Activated naive CD4-positive, alpha-beta T cell treated with Interleukin-2 at 50 U/mL for 16 hours (primary cell): ENCODE measurements around the gene TELO2.
A peak's percentile ranks its signal among the peaks of the same experiment; 100 is the strongest.

Source experiments
- DNase-seq: peaks from one replicate; pipeline ENCODE4 v3.0.0-alpha.2; 2020

Gene TELO2

GRCh38 chr16:1524366-1524765, 31.2 kb downstream of the TELO2 start:
- DNase-seq: no peak

DNA sequence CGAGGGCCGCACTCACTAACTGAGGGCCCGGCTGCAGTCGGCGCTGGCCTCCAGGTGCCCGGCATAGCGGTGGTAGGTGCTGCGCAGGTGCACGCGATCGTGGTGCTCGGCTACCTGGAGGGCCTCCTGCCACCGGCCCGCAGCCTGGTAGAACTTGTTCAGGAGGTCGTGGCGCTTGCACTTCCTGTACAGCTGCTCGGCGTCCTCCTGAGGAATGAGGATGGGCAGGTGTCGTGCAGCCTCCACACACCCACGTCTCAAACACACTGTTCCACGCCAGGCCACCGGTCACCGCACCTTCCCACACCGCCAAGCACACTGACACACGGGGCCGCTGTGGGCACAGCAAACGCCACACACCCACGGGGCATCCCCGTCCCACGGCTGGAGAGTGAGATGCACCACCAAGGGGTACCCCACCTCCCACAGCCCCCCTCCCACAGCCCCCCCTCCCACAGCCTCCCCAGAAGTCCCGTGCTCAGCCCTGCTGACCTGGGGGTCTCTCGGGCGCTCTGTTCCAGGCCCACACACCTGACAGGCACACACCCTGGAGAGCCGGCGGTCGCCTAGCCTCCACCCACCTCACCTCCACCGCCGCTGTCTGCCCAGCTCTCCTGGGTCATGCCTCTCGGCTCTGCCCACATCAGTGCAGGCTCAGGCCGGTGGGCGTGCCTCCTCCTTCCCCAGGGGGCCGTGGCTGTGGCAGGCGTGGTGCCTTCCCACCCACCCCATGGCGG, 32.9 kb downstream of the TELO2 start:
- DNase-seq: peak; percentile 13

- DNase-seq: peak; percentile 32
Observed at GRCh38 chr16:1526608-1527555, 33.7 kb downstream of the TELO2 start.

DNA sequence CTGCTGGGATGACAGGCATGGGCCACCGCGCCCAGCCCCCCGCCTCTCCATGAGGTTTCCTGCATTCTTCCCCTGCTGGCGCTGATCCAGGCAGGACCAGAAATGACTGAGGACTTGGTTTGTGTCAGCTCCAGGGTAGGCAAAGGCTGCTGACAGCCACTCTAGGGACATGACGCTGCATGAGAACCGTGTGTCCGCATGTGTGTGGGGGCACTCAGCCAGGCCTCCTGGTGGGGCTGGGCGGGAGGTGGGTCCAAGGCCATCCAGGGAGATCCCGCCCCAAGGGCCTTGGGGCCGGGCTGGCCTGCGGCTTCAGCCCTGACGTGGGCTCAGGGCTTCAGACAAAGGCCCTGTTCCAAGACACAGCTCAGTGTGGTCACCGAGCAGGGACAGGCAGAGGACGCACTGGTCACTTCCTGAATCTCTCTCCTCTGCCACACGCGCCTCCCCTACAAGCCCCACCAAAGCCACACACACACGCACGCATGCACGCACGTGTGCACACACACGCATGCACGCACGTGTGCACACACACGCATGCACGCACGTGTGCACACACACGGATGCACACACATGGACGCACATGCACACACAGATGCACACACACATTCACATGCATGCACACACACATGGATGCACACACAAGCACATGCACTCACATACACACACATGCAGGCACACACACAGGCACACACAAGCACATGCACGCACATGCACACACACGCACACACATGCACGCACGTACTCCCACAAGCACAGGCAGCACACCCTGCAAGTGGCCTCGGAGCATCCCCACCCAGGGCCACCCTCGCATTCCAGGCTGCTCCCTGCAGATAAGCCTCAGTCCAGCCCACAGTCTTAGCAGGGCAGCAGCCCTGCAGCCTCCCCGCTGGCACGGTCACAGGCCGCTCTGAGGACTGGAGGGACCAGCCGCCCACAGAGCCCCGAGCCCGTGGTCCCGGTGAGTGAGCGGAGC, 35.0 kb downstream of the TELO2 start:
- no peak for DNase-seq

DNA sequence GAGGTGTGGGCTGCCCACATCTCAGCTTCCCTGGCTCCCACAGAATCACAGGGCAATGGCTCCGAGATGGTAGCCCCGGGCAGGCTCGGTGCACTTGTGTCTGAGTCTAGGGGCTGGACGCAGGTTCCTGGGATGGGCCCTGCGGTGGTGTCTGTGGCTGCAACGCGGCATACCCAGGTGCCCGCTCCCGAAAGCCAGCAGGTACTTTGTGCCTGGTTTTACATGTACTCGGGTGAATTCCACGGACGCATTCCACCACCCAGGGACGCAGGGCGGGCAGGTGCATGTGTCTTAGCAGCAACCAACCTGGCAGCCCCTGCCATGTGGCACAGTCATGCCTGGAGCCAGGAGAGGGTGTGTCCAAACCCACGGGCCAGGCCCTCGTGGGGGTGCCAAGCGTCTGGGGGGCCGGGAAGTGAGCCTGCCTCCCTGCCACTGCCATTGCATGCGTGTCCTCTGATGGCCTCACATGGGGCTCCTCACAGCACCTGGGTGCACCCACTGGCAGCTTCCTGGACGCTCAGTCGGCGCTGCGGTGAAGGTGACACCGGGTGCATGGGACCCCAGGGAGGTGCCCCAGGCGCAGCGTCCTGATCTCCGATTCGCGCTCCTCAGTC, 35.9 kb downstream of the TELO2 start:
- DNase-seq: no peak

DNA sequence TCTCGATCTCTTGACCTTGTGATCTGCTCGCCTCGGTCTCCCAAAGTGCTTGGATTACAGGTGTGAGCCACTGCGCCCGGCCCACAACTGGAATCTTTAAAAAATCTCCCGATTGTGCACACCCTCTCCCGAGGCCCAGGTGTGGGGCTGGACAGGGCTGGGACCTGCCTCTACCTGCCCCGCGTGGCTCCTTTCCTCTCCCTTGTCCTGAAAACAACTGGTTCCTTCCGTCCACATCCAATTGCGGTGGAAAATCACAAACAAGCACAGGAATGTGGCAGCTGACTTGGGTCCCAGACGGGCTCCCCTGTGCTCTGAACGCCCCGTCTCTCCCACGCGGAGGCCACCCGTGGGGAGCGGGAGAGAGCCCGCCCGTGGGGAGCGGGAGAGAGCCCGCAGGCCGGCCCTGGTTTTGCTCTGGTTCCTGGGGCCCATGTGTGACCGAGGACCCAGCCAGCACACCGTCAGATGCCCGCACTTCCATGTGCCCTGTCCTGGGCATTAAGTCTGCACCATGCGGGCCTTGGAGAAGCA, 37.3 kb downstream of the TELO2 start:
- DNase-seq: no peak

- DNase-seq: no peak
Observed at GRCh38 chr16:1530883-1531637, 37.9 kb downstream of the TELO2 start.

DNA sequence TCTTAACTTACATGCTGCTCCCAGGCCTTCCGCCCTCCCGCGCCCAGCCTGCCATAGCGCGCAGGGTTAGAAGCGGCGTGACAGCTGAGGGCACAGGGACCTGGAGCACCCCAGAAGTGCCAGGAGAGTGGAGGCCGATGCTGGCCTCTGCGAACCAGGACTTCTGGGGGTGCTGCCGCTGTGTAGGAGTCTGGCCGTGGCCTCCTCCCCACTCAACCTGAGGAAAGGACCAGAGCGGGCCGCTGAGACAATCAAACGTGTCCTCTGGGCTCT, 38.4 kb downstream of the TELO2 start:
- DNase-seq: no peak

- no peak for DNase-seq
Observed at GRCh38 chr16:1532081-1532760, 39.1 kb downstream of the TELO2 start.

DNA sequence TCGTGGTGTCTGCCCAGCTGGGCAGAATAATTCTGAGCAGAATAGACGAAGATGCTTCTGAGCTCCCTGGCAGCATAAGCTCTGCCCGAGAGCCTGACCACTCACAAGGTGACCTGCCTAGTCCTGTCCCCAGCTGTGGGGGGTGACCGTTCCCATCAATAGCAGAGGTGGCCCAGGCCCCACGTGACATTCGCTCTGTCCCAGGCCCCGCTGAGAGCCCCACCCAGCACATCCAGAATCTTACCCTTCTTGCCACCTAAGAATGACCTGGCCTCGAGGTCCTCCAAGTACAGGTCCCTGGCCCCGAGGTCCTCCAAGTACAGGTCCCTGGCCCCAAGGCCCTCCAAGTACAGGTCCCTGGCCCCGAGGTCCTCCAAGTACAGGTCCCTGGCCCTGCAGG, 39.6 kb downstream of the TELO2 start:
- no peak for DNase-seq

- DNase-seq: peak; percentile 40
Observed at GRCh38 chr16:1533443-1533951, 40.3 kb downstream of the TELO2 start, which contains the start of gene TMEM204. Gene TMEM204, plus strand, starts transcription at chr16:1533666. Its CDS starts 610 bp downstream, at chr16:1534276.

GRCh38 chr16:1534021-1535020, 41.2 kb downstream of the TELO2 start:
- peak; percentile 31 for DNase-seq

GRCh38 chr16:1535391-1536291, 42.5 kb downstream of the TELO2 start:
- DNase-seq: peak; percentile 31

GRCh38 chr16:1536601-1537000, 43.4 kb downstream of the TELO2 start:
- no peak for DNase-seq

DNA sequence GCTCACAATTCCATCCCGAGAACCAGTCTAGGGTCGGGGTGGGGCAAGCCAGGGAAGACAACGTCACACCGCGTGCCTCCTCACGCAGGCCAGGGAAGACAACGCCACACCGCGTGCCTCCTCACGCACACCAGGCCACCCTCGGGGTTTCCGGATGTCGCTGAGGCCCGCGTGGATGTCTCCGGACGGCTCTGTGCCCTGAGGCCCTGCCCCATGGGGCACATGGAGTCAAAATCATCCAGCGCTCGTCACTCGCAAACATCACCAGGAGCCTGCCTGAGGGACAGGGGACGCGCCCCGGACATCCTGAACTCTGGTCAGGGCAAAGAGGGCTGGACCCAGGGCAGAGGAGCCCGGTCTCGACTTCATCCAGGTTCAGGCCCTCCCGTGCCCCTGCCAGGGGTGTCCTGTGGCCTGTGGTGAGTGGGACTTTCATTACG, 44.0 kb downstream of the TELO2 start:
- DNase-seq: no peak

GRCh38 chr16:1537763-1538289, 44.7 kb downstream of the TELO2 start:
- DNase-seq: peak; percentile 32

DNA sequence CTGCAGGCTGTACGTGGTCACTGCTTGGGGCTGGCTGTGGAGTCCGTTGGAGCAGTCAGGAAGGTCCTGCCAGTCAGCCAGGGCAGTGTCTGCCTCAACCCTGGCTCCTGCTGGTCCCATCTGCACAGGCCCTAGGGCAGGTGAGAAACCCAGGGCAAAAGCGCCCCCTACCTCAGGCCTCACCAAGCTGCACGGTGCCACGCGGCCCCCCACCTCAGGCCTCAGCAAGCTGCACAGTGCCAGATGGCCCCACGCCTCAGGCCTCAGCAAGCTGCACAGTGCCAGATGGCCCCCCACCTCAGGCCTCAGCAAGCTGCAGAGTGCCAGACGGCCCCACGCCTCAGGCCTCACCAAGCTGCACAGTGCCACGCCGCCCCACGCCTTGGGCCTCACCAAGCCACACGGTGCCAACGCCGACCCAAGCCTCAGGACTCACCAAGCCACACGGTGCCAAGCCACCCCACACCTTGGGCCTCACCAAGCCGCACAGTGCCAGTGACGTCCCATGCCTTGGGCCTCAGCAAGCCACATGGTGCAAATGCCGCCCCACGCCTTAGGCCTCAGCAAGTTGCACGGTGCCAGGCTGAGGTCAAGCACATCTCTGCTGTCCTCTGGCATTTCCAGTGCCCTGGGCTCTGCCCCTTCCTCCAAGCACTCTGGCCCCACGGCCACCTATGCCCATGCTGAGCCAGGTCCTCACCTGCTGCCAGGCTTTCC, 45.8 kb downstream of the TELO2 start:
- peak; percentile 21 for DNase-seq
